Measurements from ENCODE around the gene PPM1H.

Gene PPM1H

GRCh38 chr12:62618930-62619329 lies 316.0 kb downstream of the PPM1H start:
- DNase-seq (ENCODE audit: low read depth in 2 of 3, low spot score in 2 of 3), result no peak

- no peak for DNase-seq (ENCODE audit: low read depth in 2 of 3, low spot score in 2 of 3)
Observed at GRCh38 chr12:62618319-62618718, 316.6 kb downstream of the PPM1H start.

GRCh38 chr12:62613081-62613480 lies 321.9 kb downstream of the PPM1H start:
- no peak for DNase-seq (ENCODE audit: low read depth in 2 of 3, low spot score in 2 of 3)

- no peak for DNase-seq (ENCODE audit: low read depth in 2 of 3, low spot score in 2 of 3)
Observed at GRCh38 chr12:62606654-62607053, 328.3 kb downstream of the PPM1H start.

GRCh38 chr12:62605981-62606380 lies 329.0 kb downstream of the PPM1H start:
- no peak for DNase-seq (ENCODE audit: low read depth in 2 of 3, low spot score in 2 of 3)

- DNase-seq (ENCODE audit: low read depth in 2 of 3, low spot score in 2 of 3), result no peak
Observed at GRCh38 chr12:62604871-62605270, 330.1 kb downstream of the PPM1H start.

GRCh38 chr12:62604373-62604772 lies 330.6 kb downstream of the PPM1H start:
- DNase-seq (ENCODE audit: low read depth in 2 of 3, low spot score in 2 of 3), result no peak

GRCh38 chr12:62603811-62604098 lies 331.2 kb downstream of the PPM1H start:
- DNase-seq (ENCODE audit: low read depth in 2 of 3, low spot score in 2 of 3), result no peak

GRCh38 chr12:62603061-62603810 lies 331.7 kb downstream of the PPM1H start:
- peak; percentile 59 to 64 (median 60) for DNase-seq (ENCODE audit: low read depth in 2 of 3, low spot score in 2 of 3)

GRCh38 chr12:62602255-62603060 lies 332.5 kb downstream of the PPM1H start:
- peak; percentile 77 to 90 (median 77) for DNase-seq (ENCODE audit: low read depth in 2 of 3, low spot score in 2 of 3)

- no peak for DNase-seq (ENCODE audit: low read depth in 2 of 3, low spot score in 2 of 3)
Observed at GRCh38 chr12:62601765-62602164, 333.2 kb downstream of the PPM1H start.

- DNase-seq (ENCODE audit: low read depth in 2 of 3, low spot score in 2 of 3), result no peak
Observed at GRCh38 chr12:62599854-62600437, 335.0 kb downstream of the PPM1H start.

- no peak for DNase-seq (ENCODE audit: low read depth in 2 of 3, low spot score in 2 of 3)
Observed at GRCh38 chr12:62598846-62599245, 336.1 kb downstream of the PPM1H start.

GRCh38 chr12:62597253-62597652 lies 337.7 kb downstream of the PPM1H start:
- no peak for DNase-seq (ENCODE audit: low read depth in 2 of 3, low spot score in 2 of 3)
